Activated T-cell treated with anti-CD3 and anti-CD28 coated beads, Interleukin-2, amount 50 U/mL, for 4 hours (primary cell): ENCODE results near the gene MLLT10. TPM values are rescaled to one million over a fixed set of nuclear protein-coding genes. Genes with fewer than 3 reads are reported as not detected.
"Not testable (repeated sequence)": the region's sequence is repeated elsewhere in the genome, so short reads cannot be mapped to it uniquely, and the experiment has no call there.

Experiments
- ATAC-seq, 2 donors: fragments of 200-7000 bp; cut with Tn5 transposase; one replicate each; pipeline ENCODE4 v1.10.0; 2021
- DNase-seq: peaks from one replicate; pipeline ENCODE4 v3.0.0-alpha.2; 2020
- H3K27me3 Mint-ChIP-seq: one replicate; pipeline ENCODE4 v1.8.0; 2021; ENCODE audit warnings: low read depth, mixed read lengths
- H3K36me3 Mint-ChIP-seq: one replicate; pipeline ENCODE4 v1.8.0; 2022; ENCODE audit warnings: mixed read lengths; ENCODE audit not compliant: insufficient read depth
- H3K4me1 Mint-ChIP-seq: one replicate; pipeline ENCODE4 v1.8.0; 2021; ENCODE audit warnings: low read depth, mixed read lengths
- H3K4me3 Mint-ChIP-seq: one replicate; pipeline ENCODE4 v1.8.0; 2021; ENCODE audit warnings: mild to moderate bottlenecking, moderate library complexity, mixed read lengths
- H3K9me3 Mint-ChIP-seq: one replicate; pipeline ENCODE4 v1.8.0; 2021; ENCODE audit warnings: mixed read lengths
- total RNA-seq, 3 donors: library from RNA; stranded (reverse); gene quantifications; one replicate each; pipeline ENCODE4 v1.2.1, GENCODE V29; 2021

The MLLT10 gene
- total RNA-seq, 3 donors from 2014 or later = 28.6 to 30.6 (median 29.4) TPM

DNA sequence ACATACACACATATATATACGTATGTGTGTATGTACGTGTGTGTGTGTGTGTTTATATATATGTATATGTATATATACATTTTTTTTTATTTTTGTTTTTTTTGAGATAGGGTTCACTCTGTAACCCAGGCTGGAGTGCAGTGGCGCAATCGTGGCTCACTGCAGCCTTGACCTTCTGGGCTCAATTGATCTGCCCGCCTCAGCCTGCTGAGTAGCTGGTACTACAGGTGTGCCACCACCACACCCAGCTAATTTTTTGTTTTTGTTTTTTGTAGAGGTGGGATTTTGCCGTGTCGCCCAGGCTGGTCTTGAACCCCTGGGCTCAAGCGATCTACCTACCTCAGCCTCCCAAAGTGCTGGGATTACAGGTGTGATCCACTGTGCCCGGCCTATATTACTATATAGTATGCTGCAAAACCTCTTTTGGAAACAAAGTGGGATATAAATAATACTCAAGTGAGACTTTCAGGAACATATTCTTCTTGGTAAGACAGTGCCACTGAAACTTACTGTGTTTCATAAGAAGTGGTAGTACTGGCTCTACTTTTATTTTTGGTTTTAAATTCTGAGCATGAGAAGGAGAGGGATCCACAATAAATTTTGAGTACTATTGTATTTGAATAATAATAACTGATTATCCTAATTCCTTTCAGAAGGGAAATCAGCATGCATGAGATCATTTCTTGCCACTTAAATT is 51.0 kb downstream of the MLLT10 start:
- Mint-ChIP-seq H3K4me1 (peaks cover 46% of the 10 kb centered on the region), H3K9me3 (no peaks in the 10 kb centered on the region), H3K36me3 (peaks cover 35% of the 10 kb centered on the region), H3K27me3 (no peaks in the 10 kb centered on the region), H3K4me3 (no peak overlapping the region)
- DNase-seq (no peak), ATAC-seq (no peak)

DNA sequence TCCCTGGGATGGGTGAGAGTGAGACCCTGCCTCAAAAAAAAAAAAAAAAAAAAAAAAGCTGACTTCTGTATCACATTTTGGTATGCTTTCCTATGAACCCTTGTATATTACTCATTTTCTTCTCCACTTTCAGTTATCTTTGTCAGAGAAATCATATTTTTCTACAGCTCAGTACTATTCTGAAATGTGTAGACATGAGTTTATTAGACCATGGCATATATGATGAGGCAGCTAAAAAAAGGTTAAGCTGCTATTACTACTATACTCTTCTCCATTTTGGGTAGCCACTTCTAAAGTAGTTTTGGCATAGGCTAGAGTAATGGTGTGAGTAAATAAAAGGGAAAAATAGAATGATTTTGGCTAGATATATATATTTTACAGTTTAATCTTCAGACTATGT is 53.4 kb downstream of the MLLT10 start:
- Mint-ChIP-seq H3K4me3 (no peak overlapping the region), H3K9me3 (no peaks in the 10 kb centered on the region), H3K27me3 (no peaks in the 10 kb centered on the region), H3K4me1 (peaks cover 38% of the 10 kb centered on the region), H3K36me3 (peaks cover 39% of the 10 kb centered on the region)
- ATAC-seq = no peak
- DNase-seq = no peak

DNA sequence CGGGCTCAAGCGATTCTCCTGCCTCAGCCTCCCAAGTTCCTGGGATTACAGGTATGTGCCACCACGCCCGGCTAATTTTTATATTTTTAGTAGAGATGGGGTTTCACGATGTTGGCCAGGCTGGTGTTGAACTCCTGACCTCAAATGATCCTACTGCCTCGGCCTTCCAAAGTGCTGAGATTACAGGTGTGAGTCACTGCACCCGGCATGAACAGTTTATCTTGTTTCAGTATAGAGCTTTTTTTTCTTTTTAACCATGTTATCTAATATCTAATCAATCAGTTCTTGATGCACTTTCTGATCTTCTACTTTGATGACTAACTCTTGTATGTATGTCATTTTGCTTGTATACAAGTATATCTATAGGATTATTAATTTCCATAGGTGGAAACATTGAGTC is 54.1 kb downstream of the MLLT10 start:
- not testable (repeated sequence) for DNase-seq, H3K4me3 Mint-ChIP-seq, H3K27me3 Mint-ChIP-seq, H3K9me3 Mint-ChIP-seq
- H3K36me3 Mint-ChIP-seq = peaks cover 40% of the 10 kb centered on the region
- H3K4me1 Mint-ChIP-seq = peaks cover 38% of the 10 kb centered on the region
- ATAC-seq = peak in 1 of 2 donors; percentile 18

DNA sequence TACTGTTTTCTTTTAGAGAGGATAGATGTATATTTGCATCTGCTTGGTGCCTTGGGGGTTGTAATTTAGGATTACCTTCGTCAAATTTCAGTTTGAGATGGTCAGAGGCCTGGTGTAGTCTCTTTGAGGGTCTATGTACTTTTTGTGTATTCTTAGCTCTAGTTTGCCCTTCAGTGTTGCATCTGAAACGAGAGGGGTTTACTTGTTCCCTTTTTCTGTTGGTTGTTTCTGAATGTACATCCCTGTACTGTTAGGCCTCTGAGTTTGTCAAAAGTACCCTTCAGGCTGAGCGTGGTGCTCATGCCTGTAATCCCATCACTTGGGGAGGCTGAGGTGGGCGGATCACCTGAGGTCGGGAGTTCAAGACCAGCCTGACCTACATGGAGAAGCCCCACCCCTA is 60.0 kb downstream of the MLLT10 start:
- DNase-seq (no peak), ATAC-seq (no peak)
- H3K4me3 Mint-ChIP-seq = no peak overlapping the region
- peaks cover 38% of the 10 kb centered on the region for H3K36me3 Mint-ChIP-seq
- no peaks in the 10 kb centered on the region for H3K27me3 Mint-ChIP-seq
- no peaks in the 10 kb centered on the region for H3K9me3 Mint-ChIP-seq
- peaks cover 23% of the 10 kb centered on the region for H3K4me1 Mint-ChIP-seq

DNA sequence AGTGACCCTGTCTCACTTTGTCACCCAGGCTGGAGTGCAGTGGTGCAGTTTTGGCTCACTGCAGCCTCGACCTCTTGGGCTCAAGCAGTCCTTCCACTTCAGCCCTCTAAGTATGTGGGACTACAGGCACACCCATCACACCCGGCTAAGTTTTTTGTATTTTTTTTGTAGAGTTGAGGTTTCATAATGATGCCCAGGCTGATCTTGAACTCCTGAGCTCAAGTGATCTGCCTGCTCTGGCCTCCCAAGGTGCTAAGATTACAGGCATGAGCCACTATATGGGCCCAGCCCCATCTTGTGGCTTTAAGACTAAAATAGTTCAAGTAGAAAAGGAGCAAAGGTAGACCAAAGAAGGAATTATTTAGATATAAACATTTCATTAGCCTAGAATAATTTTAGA is 65.5 kb downstream of the MLLT10 start:
- Mint-ChIP-seq H3K9me3 (no peaks in the 10 kb centered on the region), H3K4me1 (peaks cover 10% of the 10 kb centered on the region), H3K27me3 (no peaks in the 10 kb centered on the region), H3K4me3 (no peak overlapping the region), H3K36me3 (peaks cover 14% of the 10 kb centered on the region)
- ATAC-seq (no peak), DNase-seq (no peak)

DNA sequence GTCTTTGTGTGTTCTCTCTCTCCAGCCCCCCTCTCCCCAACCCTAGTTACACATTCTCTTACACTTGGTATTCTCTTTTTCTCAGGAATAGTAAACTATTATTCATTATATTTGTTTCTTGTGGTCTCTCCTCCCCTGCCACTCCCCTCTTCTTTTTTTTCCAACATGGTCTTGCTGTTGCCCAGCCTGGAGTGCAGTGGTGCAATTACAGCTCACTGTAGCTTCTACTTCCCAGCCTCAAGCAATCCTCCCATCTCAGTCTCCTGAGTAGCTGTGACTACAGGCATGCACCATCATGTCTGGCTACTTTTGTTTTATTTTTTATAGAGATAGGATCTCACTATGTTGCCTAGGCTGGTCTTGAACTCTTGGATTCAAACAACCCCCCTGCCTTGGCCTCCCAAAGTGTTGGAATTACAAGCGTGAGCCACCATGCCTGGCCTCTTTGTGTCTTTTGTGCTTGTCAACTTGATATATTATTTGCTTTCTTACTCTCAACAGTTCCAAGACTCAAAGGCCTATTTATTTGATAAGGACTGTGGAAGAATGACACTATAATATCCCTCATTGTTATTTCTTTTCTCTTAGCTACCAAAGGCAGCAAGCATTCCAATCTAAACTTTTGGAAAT is 66.9 kb downstream of the MLLT10 start:
- no peaks in the 10 kb centered on the region for H3K9me3 Mint-ChIP-seq
- no peak for DNase-seq
- H3K4me1 Mint-ChIP-seq = peaks cover 14% of the 10 kb centered on the region
- no peaks in the 10 kb centered on the region for H3K27me3 Mint-ChIP-seq
- no peak for ATAC-seq
- peaks cover 10% of the 10 kb centered on the region for H3K36me3 Mint-ChIP-seq
- no peak overlapping the region for H3K4me3 Mint-ChIP-seq

DNA sequence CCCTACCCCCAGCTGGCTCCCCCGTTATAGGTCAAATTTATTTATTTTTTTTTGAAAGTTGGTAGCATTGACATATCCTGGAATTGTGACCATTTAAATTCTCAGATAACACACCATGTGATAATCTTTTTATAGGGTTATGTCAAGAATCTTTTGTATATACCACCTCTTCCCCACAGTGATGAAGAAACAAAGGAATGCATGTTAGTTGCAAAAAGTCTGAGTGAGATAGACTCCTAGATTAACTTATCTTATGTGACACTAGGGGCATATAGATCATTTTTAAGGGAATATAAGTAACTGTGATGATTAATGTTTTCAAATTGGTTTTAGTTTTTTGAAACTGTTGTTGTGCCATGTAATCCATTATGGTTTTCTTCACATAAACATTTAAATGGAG is 68.3 kb downstream of the MLLT10 start:
- no peak overlapping the region for H3K4me3 Mint-ChIP-seq
- ATAC-seq = no peak
- DNase-seq = no peak
- peaks cover 24% of the 10 kb centered on the region for H3K4me1 Mint-ChIP-seq
- H3K27me3 Mint-ChIP-seq = no peaks in the 10 kb centered on the region
- no peaks in the 10 kb centered on the region for H3K9me3 Mint-ChIP-seq
- peaks cover 16% of the 10 kb centered on the region for H3K36me3 Mint-ChIP-seq

DNA sequence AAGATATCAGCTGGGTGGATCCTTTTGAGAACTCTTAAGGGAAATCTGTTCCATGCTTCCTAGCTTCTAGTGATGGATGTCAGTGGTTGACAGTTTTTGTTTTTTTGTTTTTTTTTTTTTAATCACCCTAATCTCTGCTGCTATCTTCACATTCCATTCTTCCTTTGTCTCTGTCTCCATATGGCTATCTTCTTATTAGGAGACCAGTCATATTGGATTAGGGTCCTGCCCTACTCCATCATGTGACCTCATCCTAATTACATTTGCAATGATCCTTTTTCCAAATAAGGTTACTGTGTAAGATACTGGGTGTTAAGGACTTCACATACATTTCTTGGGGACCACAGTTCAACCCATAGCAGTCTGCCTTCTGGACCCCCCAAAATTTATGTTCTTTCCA is 69.7 kb downstream of the MLLT10 start:
- ATAC-seq = no peak
- Mint-ChIP-seq H3K4me3 (no peak overlapping the region), H3K9me3 (peaks cover 4% of the 10 kb centered on the region), H3K36me3 (peaks cover 19% of the 10 kb centered on the region), H3K4me1 (peaks cover 19% of the 10 kb centered on the region), H3K27me3 (no peaks in the 10 kb centered on the region)
- no peak for DNase-seq

DNA sequence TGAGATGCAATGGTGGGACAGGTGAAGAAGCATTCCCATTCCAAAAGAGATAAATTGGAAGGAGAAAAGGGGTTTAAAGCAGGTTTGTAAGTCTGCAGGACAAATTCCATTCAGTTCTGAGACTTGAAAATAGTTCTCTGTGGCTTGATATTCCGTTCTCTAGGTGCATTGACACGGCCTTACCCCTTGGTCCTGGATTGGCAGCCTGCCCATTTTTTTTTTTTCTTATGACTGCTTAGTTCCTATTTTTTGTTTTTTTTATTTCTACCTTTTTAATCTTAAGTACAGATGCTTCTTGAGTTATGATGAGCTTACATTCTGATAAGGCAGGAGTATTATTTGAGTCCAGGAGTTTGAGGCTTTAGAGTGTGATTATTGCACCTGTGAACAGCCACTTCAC is 70.6 kb downstream of the MLLT10 start:
- peaks cover 8% of the 10 kb centered on the region for H3K9me3 Mint-ChIP-seq
- no peaks in the 10 kb centered on the region for H3K27me3 Mint-ChIP-seq
- no peak for ATAC-seq
- peaks cover 22% of the 10 kb centered on the region for H3K4me1 Mint-ChIP-seq
- H3K4me3 Mint-ChIP-seq = no peak overlapping the region
- no peak for DNase-seq
- peaks cover 26% of the 10 kb centered on the region for H3K36me3 Mint-ChIP-seq

DNA sequence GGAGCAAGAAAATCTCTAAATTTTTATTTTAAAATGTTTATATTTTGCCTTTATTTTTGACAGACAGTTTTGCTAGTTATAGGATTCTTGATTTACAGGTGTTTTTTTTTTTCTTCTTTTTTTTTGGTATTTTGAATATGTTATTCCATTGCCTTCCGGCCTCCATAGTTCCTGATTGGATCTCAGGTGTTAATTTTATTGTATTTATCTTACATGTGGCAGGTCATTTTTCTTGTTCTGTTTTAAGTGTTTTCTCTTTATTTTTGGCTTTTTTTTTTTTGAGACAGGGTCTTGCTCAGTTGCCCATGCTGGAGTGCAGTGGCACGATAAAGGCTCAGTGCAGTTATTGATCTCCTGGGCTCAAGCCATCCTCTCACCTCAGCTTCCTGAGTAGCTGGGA is 73.9 kb downstream of the MLLT10 start:
- Mint-ChIP-seq H3K36me3 (peaks cover 38% of the 10 kb centered on the region), H3K4me3 (no peak overlapping the region), H3K9me3 (peaks cover 8% of the 10 kb centered on the region), H3K27me3 (no peaks in the 10 kb centered on the region), H3K4me1 (peaks cover 34% of the 10 kb centered on the region)
- DNase-seq = no peak
- no peak for ATAC-seq

DNA sequence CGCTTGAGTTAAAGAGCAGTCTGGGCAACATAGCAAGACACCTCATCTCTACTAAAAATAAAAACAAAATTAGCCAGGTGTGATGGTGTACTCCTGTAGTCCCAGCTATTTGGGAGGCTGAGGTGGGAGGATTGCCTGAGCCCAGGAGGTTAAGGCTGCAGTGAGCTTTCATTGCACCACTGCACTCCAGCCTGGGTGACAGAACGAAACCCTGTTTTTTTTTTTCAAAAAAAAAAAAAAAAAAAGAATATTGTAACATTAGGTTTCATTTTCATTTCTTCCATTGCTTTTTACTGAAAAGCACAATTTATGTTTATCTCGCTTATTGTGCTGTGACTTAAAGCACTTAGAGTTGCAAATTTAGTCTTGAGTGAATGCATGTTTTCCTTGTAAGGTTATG is 80.0 kb downstream of the MLLT10 start:
- H3K4me3 Mint-ChIP-seq = no peak overlapping the region
- ATAC-seq (no peak), DNase-seq (no peak)
- H3K27me3 Mint-ChIP-seq = no peaks in the 10 kb centered on the region
- peaks cover 2% of the 10 kb centered on the region for H3K9me3 Mint-ChIP-seq
- H3K4me1 Mint-ChIP-seq = peaks cover 30% of the 10 kb centered on the region
- H3K36me3 Mint-ChIP-seq = peaks cover 32% of the 10 kb centered on the region

DNA sequence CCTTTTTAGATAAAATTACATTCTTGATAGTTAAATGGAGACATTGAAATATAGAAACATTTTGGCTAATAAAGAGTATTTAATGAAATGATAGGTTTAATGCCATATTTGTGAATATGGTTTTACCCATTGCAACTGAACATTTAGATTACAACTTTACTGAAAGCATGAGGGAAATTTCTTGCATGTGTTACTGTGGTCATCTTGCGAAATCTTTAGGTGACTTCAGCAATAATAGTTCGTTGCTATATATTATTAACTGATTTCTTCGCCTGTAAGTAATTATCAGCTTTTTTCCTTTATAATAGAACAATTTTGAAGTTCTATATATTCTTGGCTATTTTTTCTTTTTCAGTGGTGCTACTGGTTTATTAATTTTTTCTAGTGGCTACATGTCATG is 83.2 kb downstream of the MLLT10 start:
- peaks cover 25% of the 10 kb centered on the region for H3K36me3 Mint-ChIP-seq
- no peaks in the 10 kb centered on the region for H3K27me3 Mint-ChIP-seq
- no peaks in the 10 kb centered on the region for H3K9me3 Mint-ChIP-seq
- ATAC-seq = no peak
- DNase-seq = no peak
- no peak overlapping the region for H3K4me3 Mint-ChIP-seq
- peaks cover 16% of the 10 kb centered on the region for H3K4me1 Mint-ChIP-seq

DNA sequence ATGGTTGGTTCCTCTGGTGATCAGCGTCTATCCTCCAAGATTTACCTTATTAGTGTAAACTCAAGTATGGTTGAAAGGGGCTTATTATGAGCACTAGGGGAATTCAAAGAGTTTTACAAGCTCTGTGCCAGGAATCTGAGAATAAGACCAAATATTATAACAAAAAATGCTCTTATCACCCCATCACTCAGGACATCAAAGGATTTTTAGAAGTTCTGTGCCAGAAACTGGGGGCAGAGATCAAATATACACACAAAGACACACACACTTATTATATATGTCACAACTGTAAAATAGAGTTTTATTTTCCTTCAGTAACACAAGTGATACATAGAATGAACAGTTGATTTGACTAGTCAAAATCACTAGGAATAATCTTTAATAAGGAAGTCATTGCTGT is 89.3 kb downstream of the MLLT10 start:
- DNase-seq = no peak
- no peaks in the 10 kb centered on the region for H3K9me3 Mint-ChIP-seq
- H3K4me1 Mint-ChIP-seq = peaks cover 16% of the 10 kb centered on the region
- no peaks in the 10 kb centered on the region for H3K27me3 Mint-ChIP-seq
- ATAC-seq = no peak
- H3K36me3 Mint-ChIP-seq = peaks cover 35% of the 10 kb centered on the region
- no peak overlapping the region for H3K4me3 Mint-ChIP-seq

DNA sequence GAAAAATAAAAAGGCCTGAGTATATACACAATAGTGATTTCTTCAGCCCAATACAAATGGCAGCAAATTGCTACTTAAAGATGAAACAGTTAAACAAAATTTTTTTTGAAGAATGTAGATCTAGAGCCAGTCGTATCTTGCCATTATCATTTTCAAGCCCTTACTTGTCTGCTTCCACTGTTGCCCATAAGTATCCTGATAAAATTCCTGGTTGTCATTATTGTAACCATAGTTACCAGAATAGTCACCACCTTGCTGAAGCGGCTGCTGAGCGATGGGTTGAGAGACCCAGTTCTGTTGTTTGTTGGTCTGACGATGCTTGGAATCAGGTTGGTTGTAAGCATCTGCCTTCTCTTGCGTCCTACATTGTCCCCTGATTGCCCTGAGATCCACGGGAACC is 90.4 kb downstream of the MLLT10 start:
- not testable (repeated sequence) for DNase-seq, H3K27me3 Mint-ChIP-seq, ATAC-seq, H3K9me3 Mint-ChIP-seq, H3K4me3 Mint-ChIP-seq
- Mint-ChIP-seq H3K36me3 (peaks cover 31% of the 10 kb centered on the region), H3K4me1 (peaks cover 16% of the 10 kb centered on the region)

DNA sequence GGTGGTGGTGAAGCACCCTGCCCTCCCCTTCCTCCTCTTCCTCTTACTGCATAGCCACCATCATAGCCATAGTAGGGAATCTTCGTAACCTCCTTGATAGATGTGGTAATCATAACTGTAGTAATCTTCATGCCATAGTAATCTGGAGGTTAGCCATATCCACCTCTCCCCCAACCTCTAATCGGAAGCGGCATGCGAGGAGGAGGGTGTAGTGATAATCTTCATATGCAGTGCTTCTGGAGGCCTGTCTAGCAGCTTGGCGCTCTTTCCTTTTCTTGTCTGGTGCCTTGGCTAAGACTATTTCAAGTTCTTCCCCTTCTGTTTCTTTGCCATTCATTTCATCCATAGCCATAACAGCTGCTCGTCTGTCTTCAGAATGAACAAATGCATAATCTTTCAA is 90.9 kb downstream of the MLLT10 start:
- Mint-ChIP-seq H3K27me3 (no peaks in the 10 kb centered on the region), H3K4me3 (no peak overlapping the region), H3K4me1 (peaks cover 16% of the 10 kb centered on the region), H3K9me3 (no peaks in the 10 kb centered on the region), H3K36me3 (peaks cover 36% of the 10 kb centered on the region)
- no peak for DNase-seq
- ATAC-seq = no peak
